ENCODE data around the gene KRT76.

The KRT76 gene

DNA sequence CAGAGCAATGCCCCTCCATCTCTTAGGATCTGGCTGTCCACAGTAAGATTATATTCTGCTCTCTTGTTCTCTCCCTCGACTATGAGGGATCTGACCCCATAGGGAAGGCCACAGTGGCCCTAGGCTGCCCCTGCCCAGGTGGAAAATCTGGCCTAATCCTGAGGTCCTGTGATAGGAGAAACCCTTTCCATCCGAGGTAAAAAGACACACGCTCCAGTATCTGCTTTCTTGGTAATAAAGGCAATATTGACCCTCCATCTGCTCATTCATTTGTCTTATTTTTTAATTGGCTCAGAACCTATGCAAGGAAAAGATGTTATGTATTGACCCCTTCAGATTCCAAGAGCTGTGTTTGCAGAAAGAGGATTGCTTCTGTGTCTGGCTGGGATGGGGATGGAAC, 9.7 kb downstream of the KRT76 start:
- no peaks in the 10 kb centered on the region for H3K36me3 ChIP-seq (ENCODE audit: insufficient read depth, low read length)
- no peak overlapping the region for H3K4me3 ChIP-seq (ENCODE audit: low read depth, low read length, poor library complexity, severe bottlenecking)
- no peak for TF ChIP-seq EZH2 (IDR thresholded peaks at IDR 0.05; ENCODE audit: borderline replicate concordance, low read length)
- TF ChIP-seq, protein P1, sequence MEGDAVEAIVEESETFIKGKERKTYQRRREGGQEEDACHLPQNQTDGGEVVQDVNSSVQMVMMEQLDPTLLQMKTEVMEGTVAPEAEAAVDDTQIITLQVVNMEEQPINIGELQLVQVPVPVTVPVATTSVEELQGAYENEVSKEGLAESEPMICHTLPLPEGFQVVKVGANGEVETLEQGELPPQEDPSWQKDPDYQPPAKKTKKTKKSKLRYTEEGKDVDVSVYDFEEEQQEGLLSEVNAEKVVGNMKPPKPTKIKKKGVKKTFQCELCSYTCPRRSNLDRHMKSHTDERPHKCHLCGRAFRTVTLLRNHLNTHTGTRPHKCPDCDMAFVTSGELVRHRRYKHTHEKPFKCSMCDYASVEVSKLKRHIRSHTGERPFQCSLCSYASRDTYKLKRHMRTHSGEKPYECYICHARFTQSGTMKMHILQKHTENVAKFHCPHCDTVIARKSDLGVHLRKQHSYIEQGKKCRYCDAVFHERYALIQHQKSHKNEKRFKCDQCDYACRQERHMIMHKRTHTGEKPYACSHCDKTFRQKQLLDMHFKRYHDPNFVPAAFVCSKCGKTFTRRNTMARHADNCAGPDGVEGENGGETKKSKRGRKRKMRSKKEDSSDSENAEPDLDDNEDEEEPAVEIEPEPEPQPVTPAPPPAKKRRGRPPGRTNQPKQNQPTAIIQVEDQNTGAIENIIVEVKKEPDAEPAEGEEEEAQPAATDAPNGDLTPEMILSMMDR (IDR thresholded peaks at IDR 0.05; ENCODE audit: low read length): no peak
- no peaks in the 10 kb centered on the region for H3K79me2 ChIP-seq (ENCODE audit: insufficient read depth, low read length)
- H3K27me3 ChIP-seq (ENCODE audit: insufficient read depth, low read length): no peaks in the 10 kb centered on the region; the same call in 1 of the 2 replicates
- no peak overlapping the region for H3K9ac ChIP-seq (ENCODE audit: low read length)
- no peak overlapping the region for H2AFZ ChIP-seq (ENCODE audit: low read length)
- no peaks in the 10 kb centered on the region for H3K4me1 ChIP-seq (ENCODE audit: insufficient read depth, low read length, severe bottlenecking)
- H3K9me3 ChIP-seq (ENCODE audit: low read length): no peaks in the 10 kb centered on the region
- no peak overlapping the region for H3K27ac ChIP-seq (ENCODE audit: low read depth, low read length, poor library complexity, severe bottlenecking)
- no peaks in the 10 kb centered on the region for H4K20me1 ChIP-seq (ENCODE audit: insufficient read depth, low read length)
- H3K9me2 ChIP-seq (ENCODE audit: low read depth, low read length): no peaks in the 10 kb centered on the region
- H3F3A ChIP-seq (ENCODE audit: insufficient read depth, low read length): no peaks in the 10 kb centered on the region
- no peak overlapping the region for H3K4me2 ChIP-seq (ENCODE audit: low read length)

DNA sequence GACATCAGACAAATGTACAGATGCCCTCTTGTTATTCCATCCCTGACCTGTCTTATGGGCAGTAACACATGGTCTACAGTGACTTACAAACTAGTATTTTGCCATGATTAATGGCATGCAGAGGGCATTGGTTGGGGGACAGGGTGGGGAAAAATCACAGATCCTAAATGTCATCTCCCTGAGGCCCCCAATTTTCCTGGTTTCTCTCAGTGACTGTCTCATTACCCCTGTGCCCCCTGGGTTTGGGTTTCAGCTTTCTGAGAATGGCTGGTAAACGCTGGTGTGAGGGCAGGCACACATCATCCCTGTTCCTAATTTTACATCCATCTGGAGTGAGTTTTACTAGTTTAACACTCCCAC, 10.1 kb downstream of the KRT76 start:
- no peaks in the 10 kb centered on the region for H3K79me2 ChIP-seq (ENCODE audit: insufficient read depth, low read length)
- no peaks in the 10 kb centered on the region for H3F3A ChIP-seq (ENCODE audit: insufficient read depth, low read length)
- no peaks in the 10 kb centered on the region for H3K9me2 ChIP-seq (ENCODE audit: low read depth, low read length)
- no peaks in the 10 kb centered on the region for H3K9me3 ChIP-seq (ENCODE audit: low read length)
- H3K27me3 ChIP-seq (ENCODE audit: insufficient read depth, low read length): no peaks in the 10 kb centered on the region; the same call in 1 of the 2 replicates
- no peak overlapping the region for H3K4me2 ChIP-seq (ENCODE audit: low read length)
- H3K4me1 ChIP-seq (ENCODE audit: insufficient read depth, low read length, severe bottlenecking): no peaks in the 10 kb centered on the region
- no peak overlapping the region for H3K4me3 ChIP-seq (ENCODE audit: low read depth, low read length, poor library complexity, severe bottlenecking)
- no peaks in the 10 kb centered on the region for H3K36me3 ChIP-seq (ENCODE audit: insufficient read depth, low read length)
- H3K27ac ChIP-seq (ENCODE audit: low read depth, low read length, poor library complexity, severe bottlenecking): no peak overlapping the region
- no peak for TF ChIP-seq EZH2 (IDR thresholded peaks at IDR 0.05; ENCODE audit: borderline replicate concordance, low read length)
- TF ChIP-seq, protein P1 (IDR thresholded peaks at IDR 0.05; ENCODE audit: low read length): no peak
- no peak overlapping the region for H3K9ac ChIP-seq (ENCODE audit: low read length)
- H4K20me1 ChIP-seq (ENCODE audit: insufficient read depth, low read length): no peaks in the 10 kb centered on the region
- H2AFZ ChIP-seq (ENCODE audit: low read length): no peak overlapping the region

DNA sequence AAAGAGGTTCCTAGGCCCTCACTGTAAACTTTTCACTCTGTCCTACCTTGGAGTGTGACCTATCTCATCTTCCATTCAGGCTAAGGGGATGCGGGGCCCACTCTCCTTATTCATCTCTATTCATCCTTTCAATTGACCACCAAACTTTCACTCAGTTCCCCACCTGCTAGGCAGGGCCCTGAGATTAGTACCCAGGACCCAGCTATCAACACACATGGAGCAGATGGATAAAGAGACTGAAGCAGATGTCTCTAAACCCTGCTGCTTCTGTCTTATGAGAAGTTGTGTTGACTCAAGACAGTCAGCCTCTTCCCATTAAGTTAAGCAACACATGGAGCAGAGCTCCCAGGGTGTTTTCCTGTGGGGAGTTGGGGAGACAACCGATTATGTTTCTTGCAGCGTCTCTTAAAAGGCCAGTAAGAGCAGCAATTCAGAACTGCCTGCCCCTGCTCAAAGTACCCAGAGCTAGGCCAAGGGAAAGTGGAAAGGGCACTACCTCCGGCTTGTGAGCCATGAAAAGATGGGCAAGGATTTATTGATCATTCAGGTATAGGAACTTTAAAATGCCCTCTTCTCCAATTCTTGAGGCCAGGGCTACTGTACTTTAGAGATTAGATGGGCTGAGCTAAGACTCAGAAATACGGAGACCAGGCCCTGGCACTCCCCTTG, 10.7 kb downstream of the KRT76 start:
- H3K79me2 ChIP-seq (ENCODE audit: insufficient read depth, low read length): no peaks in the 10 kb centered on the region
- H4K20me1 ChIP-seq (ENCODE audit: insufficient read depth, low read length): no peaks in the 10 kb centered on the region
- TF ChIP-seq EZH2 (IDR thresholded peaks at IDR 0.05; ENCODE audit: borderline replicate concordance, low read length): no peak
- TF ChIP-seq, protein P1 (IDR thresholded peaks at IDR 0.05; ENCODE audit: low read length): no peak
- no peaks in the 10 kb centered on the region for H3K4me1 ChIP-seq (ENCODE audit: insufficient read depth, low read length, severe bottlenecking)
- H3K4me3 ChIP-seq (ENCODE audit: low read depth, low read length, poor library complexity, severe bottlenecking): no peak overlapping the region
- H3K27me3 ChIP-seq (ENCODE audit: insufficient read depth, low read length): no peaks in the 10 kb centered on the region
- H3K27ac ChIP-seq (ENCODE audit: low read depth, low read length, poor library complexity, severe bottlenecking): no peak overlapping the region
- no peak overlapping the region for H3K4me2 ChIP-seq (ENCODE audit: low read length)
- no peaks in the 10 kb centered on the region for H3K36me3 ChIP-seq (ENCODE audit: insufficient read depth, low read length)
- no peak overlapping the region for H2AFZ ChIP-seq (ENCODE audit: low read length)
- no peaks in the 10 kb centered on the region for H3F3A ChIP-seq (ENCODE audit: insufficient read depth, low read length)
- no peaks in the 10 kb centered on the region for H3K9me2 ChIP-seq (ENCODE audit: low read depth, low read length)
- no peaks in the 10 kb centered on the region for H3K9me3 ChIP-seq (ENCODE audit: low read length)
- no peak overlapping the region for H3K9ac ChIP-seq (ENCODE audit: low read length)
